ENCODE data around the gene SSH3. TPM values are rescaled to one million over a fixed set of nuclear protein-coding genes. Genes with fewer than 3 reads are reported as not detected.
A peak's percentile ranks its signal among the peaks of the same experiment; 100 is the strongest.

Gene SSH3
- total RNA-seq, 1 donor from 2014 or later, result 7.3 TPM

GRCh38 chr11:67268081-67268961, 35.0 kb upstream of the SSH3 start:
- DNase-seq (ENCODE audit: low read depth in 2 of 2), result no peak

DNA sequence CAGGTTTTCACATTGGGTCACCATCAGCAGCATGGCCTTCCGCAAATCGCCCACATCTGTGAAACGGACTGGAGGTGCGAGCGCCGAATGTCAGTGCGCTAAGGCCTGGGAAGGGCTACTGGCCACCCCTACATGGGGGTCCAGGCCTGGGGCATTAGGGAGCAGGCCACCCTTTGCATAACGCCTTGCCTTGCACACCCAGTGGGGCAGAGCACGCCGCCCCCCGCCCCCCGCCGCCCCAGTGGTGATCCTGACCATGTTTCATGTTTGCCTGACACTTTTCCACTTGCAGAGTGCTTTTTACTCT, 34.4 kb upstream of the SSH3 start:
- no peak for DNase-seq (ENCODE audit: low read depth in 2 of 2)

DNA sequence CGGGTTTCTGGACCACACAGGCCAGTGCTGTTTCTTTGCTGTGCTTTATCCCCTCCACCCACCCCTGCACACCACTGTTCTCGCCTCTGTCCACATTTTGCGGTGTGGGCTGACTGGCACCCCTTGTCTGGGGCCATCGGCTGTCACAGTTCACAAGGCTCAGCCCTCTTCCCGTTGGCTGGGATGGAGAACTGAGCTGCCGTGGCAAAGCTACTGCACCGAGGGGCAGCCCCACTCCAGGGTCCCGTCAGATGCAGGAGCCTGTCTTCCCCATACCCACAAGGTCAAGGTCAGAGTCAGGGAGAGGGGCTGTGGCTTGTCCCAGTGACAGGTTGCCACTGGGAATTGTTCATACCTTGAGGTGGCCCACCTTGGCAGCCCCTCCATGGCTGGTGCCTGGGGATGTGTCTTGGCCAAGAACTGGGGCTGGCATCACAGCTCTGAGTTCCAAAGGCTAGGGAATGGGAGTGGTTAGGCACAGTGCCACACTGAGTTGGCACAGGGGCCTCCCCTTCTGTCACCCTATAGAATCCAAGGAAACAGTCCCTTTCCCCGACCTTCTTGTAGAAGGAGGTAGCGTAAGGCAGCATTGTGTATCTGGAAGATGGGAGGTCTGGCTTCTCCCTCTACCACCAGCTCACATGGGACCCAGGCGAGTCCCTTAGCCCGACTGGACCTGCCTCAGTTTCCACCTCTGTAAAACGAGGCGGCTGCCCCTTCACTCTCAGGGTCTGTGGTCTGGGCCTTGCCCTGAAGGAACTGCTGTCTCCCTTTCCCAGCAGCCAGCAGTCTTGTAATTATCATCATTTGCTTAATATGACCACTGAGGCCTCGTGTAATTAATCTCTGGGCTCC, 33.7 kb upstream of the SSH3 start:
- DNase-seq (ENCODE audit: low read depth in 2 of 2), result no peak

DNA sequence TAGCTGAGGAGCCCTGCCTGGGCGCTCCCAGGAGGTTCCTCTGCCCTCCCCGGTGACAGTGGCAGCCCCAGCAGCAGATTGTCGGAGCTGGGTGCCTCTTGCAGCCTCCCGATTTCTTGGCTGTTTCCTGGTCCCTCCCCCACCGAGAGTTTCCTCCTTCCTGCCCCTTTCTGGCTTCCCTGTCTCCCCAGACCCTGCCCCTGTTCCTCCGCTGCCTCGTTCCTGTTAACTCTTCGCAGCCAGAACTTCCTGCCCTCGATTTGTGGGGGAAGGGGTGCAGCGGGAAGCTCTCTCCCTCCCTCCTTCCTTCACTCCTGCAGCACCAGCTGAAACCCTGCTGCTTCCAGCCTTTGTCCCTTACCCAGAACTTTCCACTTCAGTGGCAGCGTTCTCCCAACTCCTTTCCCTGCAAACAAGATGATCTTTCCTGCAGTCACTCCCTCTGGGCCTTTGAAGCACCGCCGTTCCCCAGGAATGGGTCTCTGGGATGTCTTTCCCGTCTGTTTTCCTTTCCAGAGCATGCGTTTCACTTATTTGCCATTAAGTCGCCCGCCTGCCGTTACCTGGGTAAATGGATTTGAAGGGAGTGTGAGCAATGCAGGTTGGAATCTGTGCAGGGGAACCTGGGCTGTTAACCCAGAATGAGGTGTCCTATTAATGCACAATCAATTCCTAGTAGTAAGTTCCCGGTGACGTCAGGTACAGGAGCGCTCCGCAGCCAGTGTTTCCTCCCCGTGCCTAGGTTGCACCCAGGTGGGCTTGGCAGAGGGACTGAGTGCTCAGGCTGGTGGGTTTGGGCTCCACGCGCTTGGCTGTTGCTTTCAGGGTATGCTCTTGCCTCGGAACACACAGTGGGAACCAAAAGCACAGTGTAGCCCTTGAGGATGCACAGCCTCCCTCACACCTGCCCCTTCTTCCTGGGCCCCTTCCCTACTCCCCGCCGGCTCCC, 32.8 kb upstream of the SSH3 start:
- no peak for DNase-seq (ENCODE audit: low read depth in 2 of 2)

DNA sequence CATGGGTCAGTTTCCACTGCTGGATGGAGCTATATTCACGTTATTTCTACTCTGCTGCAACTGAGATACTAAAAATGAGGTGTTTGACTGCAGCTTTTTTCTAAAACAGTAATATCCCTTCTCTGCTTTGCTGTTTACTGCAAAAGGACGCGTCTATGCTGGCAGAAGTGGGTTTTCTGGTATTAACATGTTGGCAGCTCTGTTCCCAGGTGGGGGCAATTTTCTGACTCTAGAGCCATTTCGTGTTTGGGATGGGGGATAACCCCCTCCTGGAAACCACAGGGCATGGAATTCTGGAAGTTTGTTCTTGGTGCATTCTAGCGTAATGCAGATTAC, 32.2 kb upstream of the SSH3 start:
- no peak for DNase-seq (ENCODE audit: low read depth in 2 of 2)

DNA sequence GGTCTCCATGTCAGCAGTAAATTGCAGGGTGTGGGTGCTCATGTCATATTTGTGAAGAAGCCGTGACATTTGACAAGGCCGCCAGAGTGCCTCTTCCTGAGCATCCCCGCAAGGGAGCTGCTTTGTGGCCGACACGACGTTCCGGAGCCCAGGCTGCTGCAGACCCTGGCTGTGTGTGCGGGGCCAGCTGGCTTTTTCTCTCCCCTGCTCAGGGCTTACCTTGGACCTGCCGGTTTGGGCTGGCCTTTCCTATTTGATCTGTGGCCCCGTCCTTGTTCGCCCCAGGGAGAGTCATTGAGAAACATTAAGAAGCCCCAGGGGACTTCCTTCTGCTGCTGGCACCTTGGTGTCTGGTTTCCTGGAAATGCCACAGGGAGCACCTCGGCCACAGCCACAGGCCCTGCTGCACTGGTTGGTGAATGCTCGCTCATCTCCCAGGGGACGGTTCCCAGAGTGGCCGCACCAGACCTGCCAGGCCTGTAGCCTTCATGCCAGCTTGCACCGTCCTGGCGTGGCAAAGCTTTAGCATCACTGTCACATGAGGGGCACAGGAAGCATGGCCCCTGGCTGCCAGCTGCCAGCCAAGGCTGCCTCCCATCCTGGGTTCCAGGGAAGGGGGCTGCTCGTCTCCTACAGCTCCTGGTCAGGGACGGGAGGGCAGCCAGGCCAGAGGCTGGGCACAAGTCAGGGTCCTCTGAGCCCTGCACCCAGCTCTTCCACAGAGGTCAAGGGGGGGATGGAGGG, 31.6 kb upstream of the SSH3 start:
- DNase-seq (ENCODE audit: low read depth in 2 of 2), result no peak

DNA sequence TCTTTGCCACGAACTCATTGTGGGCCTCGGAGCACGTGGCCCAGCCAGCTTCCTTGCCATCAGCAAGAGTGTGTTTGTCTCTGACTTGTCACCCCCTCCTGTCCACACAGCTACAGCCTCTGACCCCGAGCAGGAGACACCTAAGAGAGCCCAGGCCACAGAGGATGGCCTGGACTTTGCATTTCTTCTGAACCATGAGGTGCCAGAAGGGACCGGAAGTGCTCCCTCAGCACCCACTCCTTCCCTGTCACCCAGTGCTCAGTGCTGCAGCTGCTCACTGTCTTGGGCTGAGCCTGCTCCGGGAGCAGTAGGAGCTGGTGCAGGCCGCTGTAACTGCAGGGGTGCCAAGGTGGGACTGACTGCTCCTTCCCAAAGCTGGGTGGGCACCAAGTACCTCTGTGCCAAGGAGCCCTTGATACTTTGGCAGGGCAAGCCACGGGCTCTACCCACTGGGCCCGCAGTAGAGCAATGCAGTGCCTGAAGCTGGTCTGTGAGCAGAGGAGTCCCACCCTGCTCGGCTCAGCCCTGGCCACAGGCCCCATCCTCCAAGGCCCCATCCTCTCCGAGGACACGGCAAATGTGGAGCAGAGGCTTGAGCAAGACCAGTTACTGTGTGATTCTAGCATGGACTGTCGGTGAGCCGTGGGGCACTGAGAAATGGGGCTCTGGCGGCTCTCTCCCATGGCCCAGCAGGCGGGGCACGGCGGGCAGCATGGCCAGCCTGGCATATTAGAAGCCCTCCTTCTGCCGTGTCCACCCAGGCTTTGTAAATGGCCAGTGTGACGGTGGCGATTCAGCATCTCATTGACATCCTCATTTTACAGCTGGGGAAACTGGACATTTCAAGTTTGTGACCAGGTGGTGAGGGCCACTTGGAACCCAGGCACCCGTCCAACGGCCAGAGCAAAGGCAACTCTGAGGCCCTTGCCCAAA, 30.7 kb upstream of the SSH3 start:
- no peak for DNase-seq (ENCODE audit: low read depth in 2 of 2)

- no peak for DNase-seq (ENCODE audit: low read depth in 2 of 2)
Observed at GRCh38 chr11:67273260-67273990, 29.9 kb upstream of the SSH3 start.

DNA sequence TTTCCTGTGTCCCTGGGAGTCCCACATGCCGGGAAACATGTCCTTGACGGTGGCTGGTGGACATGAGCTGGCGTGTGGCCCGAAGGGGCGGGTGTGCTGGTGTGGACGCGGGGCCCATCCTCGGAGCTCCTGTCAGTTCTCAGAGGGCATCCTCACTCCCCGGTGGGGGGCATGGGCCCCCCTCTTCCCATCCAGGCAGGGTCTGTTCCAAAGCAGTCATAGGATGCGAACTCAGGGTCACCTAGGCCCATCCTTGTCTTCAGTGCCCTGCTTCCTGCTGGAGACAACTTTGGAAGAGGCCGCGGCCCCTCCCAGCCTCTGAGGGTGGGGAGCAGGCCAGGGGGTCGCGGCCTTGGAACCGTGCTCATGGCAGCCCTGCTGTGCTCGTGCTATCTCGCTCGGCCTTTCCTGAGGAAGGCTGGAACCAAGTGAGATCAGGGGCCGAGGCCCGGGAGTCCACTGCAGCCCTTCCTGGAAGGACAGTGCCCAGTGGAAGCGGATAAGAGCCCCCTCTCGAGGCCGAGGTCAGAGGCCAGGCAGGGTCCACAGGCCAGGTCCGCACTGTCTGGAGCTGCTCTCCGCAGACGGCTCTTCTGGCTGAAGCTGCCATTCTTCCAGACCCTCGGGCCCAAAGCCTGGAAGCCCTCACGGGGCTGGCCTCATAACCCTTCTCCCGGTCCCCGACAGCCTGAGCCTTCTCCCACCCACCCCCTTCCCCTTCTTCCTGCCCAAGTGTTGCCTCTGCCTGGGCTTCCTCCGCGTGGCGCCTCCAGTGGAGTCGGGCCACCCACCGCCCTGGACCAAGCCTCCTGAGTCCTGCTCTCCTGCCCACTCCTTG, 28.3 kb upstream of the SSH3 start:
- DNase-seq (ENCODE audit: low read depth in 2 of 2), result peak in 1 of 2 donors; percentile 30

- no peak for DNase-seq (ENCODE audit: low read depth in 2 of 2)
Observed at GRCh38 chr11:67275606-67276409, 27.5 kb upstream of the SSH3 start.

DNA sequence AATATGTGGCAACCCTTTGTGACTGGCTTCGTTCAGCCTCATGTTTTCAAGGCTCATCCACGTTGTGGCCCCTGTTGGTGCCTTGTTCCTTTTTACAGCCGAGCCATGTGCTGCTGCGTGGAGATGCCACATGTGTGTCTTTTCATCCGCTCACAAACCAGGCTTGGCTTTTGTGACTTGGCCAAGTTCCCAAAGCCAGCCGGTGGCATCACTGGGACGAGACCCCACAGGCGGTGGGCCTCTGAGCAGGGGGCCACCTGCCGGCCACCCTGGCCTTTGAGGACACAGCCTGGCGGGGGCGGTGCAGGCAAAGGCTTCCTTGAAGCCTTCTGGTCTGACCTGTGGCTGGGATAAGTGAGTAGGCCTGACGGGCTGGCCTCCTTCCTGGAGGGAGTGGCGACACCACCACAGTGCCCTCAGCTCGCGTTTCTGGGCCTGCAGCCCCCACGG, 26.5 kb upstream of the SSH3 start:
- DNase-seq (ENCODE audit: low read depth in 2 of 2), result peak; percentile 40 to 74

DNA sequence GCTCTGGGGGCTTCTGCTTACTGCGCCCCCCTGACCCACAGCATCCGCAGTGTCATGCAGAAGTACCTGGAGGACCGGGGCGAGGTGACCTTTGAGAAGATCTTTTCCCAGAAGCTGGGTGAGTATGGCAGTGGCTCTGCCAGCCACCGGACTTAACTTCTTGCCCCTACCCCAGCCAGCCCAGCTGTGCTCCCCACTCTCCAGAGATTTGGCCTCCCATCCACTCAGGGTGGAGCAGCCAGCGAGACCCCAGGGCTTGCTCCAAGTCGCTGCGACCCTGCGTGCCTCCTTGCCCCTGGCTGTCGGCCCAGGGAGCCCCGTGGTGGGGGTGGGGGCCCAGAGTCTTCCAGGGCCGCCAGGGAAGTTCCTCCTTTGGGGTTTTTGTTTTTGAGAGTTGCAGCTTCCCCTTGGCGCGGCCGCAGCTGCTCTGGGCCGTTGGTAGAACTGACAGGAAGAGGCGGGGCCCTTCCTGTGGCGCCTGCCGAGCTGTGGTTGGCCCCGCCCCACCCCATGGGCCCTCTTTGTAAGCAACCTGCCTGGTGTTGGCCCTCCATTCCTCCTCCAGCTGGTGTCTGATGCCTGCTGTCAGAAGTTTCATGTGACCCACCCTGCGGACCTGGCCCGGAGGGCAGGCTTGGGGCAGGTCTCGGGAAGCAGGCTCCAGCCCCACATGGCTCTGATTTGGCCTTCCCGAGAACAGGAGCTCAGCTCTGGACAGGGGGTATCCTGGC, 25.9 kb upstream of the SSH3 start:
- DNase-seq (ENCODE audit: low read depth in 2 of 2), result peak; percentile 84 to 90

DNA sequence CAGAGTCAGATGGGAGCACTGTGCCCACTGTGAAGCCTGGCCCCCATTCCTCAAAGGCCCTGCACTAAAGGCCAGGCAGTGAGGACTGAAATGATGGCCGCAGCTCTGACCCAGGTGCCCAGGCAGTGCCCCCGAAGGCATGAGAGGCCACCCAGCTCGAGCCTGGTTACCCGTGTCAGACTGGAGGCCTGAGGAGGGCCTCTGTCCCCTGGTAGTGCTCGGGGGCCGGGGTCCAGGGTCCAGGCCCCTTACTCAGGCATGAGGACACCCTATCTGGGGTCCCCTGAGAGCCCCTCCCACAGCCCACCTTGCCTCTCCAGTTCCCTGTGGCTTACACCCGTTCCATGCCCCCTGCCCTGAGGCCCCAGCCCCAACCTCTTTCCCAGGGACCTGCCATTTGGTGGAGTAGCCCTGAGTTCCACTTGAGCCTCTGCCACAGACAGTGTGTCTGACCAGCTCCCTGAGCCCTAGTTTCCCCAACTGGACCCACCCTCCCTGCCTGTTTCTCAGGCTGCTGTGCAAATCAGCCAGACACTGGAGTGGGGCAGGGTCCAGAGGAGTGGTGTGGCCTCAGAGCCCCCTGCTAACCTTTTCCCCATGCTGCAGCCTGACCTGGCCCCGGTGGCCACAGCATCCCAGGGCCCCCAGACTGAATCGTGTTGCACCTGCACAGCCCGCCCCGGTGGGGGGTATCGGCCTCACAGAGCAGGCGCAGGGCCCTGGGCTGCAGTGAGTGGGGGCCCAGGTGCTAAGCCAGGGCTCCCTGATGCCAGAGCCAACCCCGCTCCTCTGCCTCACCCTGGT, 25.0 kb upstream of the SSH3 start:
- DNase-seq (ENCODE audit: low read depth in 2 of 2), result no peak

- no peak for DNase-seq (ENCODE audit: low read depth in 2 of 2)
Observed at GRCh38 chr11:67278939-67279588, 24.3 kb upstream of the SSH3 start.

- no peak for DNase-seq (ENCODE audit: low read depth in 2 of 2)
Observed at GRCh38 chr11:67279589-67280340, 23.6 kb upstream of the SSH3 start.

Measured in lung microvascular endothelial cell (primary cell).